Measurements from ENCODE around the gene MYL12B. TPM values are rescaled to one million over a fixed set of nuclear protein-coding genes. Genes with fewer than 3 reads are reported as not detected.

The MYL12B gene
- total RNA-seq = 478 and 519 TPM in 2 replicates
- 671 and 721 TPM in 2 replicates for polyA plus RNA-seq

- Histone ChIP-seq H3K27me3 (no peaks in the 10 kb centered on the region), H3K79me2 (peaks cover 74% of the 10 kb centered on the region), H3K4me1 (ENCODE audit: insufficient read depth) (peaks cover 45% of the 10 kb centered on the region), H3K4me2 (peak within 1 kb of the TSS; percentile 78), H3K9me3 (ENCODE audit: low read depth) (no peaks in the 10 kb centered on the region), H2AFZ (peak within 1 kb of the TSS; percentile 58), H3K27ac (peak within 1 kb of the TSS; percentile 99), H3K4me3 (peak within 1 kb of the TSS; percentile 99), H4K20me1 (ENCODE audit: insufficient read depth, poor library complexity, severe bottlenecking) (peaks cover 35% of the 10 kb centered on the region), H3K9me2 (replicated peaks; ENCODE audit: insufficient read depth) (no peaks in the 10 kb centered on the region), H3K36me3 (replicated peaks; ENCODE audit: insufficient read depth, low read depth) (peaks cover 7% of the 10 kb centered on the region)
- TF ChIP-seq EZH2phosphoT487 (IDR thresholded peaks at IDR 0.05; ENCODE audit: low read depth, severe bottlenecking, unreplicated experiment) (no peak), CTCF (IDR thresholded peaks at IDR 0.05; ENCODE audit: poor library complexity) (no peak), EZH2 (IDR thresholded peaks at IDR 0.05; ENCODE audit: borderline replicate concordance) (no peak)
- peak; percentile 93 for DNase-seq (ENCODE audit: low spot score)
- under 1% methylated on average over 56 of the region's 84 CpGs for WGBS (ENCODE audit: low lambda C conversion rate, missing lambda C conversion rate)
These were observed at the start of gene MYL12B for GRCh38 chr18:3261373-3262233. Gene MYL12B (plus strand): TSS chr18:3262133. CDS start chr18:3272899, 10,766 bp downstream.

- Histone ChIP-seq H3K79me2 (no peaks in the 10 kb centered on the region), H2AFZ (no peak overlapping the region), H3K9me3 (ENCODE audit: low read depth) (no peaks in the 10 kb centered on the region), H3K4me1 (ENCODE audit: insufficient read depth) (peaks cover 31% of the 10 kb centered on the region), H3K4me2 (no peak overlapping the region), H3K9me2 (replicated peaks; ENCODE audit: insufficient read depth) (no peaks in the 10 kb centered on the region), H3K27me3 (no peaks in the 10 kb centered on the region), H3K36me3 (replicated peaks; ENCODE audit: insufficient read depth, low read depth) (no peaks in the 10 kb centered on the region), H4K20me1 (ENCODE audit: insufficient read depth, poor library complexity, severe bottlenecking) (no peaks in the 10 kb centered on the region), H3K27ac (peak overlapping the region; percentile 54), H3K4me3 (no peak overlapping the region)
- TF ChIP-seq CTCF (IDR thresholded peaks at IDR 0.05; ENCODE audit: poor library complexity) = no peak
- no peak for TF ChIP-seq EZH2 (IDR thresholded peaks at IDR 0.05; ENCODE audit: borderline replicate concordance)
- no peak for TF ChIP-seq EZH2phosphoT487 (IDR thresholded peaks at IDR 0.05; ENCODE audit: low read depth, severe bottlenecking, unreplicated experiment)
- no peak for DNase-seq (ENCODE audit: low spot score)
- 53% methylated on average over 4 of the region's 4 CpGs for WGBS (ENCODE audit: low lambda C conversion rate, missing lambda C conversion rate)
These were observed 49.3 kb upstream of the MYL12B start for GRCh38 chr18:3212657-3213056.

GRCh38 chr18:3213300-3214059 is 48.5 kb upstream of the MYL12B start:
- Histone ChIP-seq H3K27ac (peak overlapping the region; percentile 54), H3K4me3 (no peak overlapping the region)

More at GRCh38 chr18:3213300-3214059, 48.5 kb upstream of the MYL12B start:
- DNase-seq (ENCODE audit: low spot score) = no peak
- Histone ChIP-seq H3K36me3 (replicated peaks; ENCODE audit: insufficient read depth, low read depth) (no peaks in the 10 kb centered on the region), H3K79me2 (no peaks in the 10 kb centered on the region), H3K4me2 (no peak overlapping the region), H4K20me1 (ENCODE audit: insufficient read depth, poor library complexity, severe bottlenecking) (no peaks in the 10 kb centered on the region), H3K4me1 (ENCODE audit: insufficient read depth) (peaks cover 35% of the 10 kb centered on the region), H3K9me3 (ENCODE audit: low read depth) (no peaks in the 10 kb centered on the region), H3K27me3 (no peaks in the 10 kb centered on the region), H2AFZ (peak overlapping the region; percentile 25), H3K9me2 (replicated peaks; ENCODE audit: insufficient read depth) (no peaks in the 10 kb centered on the region)
- 63% methylated on average over 6 of the region's 6 CpGs for WGBS (ENCODE audit: low lambda C conversion rate, missing lambda C conversion rate)
- no peak for TF ChIP-seq EZH2 (IDR thresholded peaks at IDR 0.05; ENCODE audit: borderline replicate concordance)
- TF ChIP-seq CTCF (IDR thresholded peaks at IDR 0.05; ENCODE audit: poor library complexity) = no peak
- TF ChIP-seq EZH2phosphoT487 (IDR thresholded peaks at IDR 0.05; ENCODE audit: low read depth, severe bottlenecking, unreplicated experiment) = no peak
